K562 (cell line): ENCODE data around the gene CTSO. TPM values are rescaled to one million over a fixed set of nuclear protein-coding genes. Genes with fewer than 3 reads are reported as not detected.

Source experiments
- ATAC-seq: fragments of 200-7000 bp; cut with Tn5 transposase; 3 replicates; pipeline ENCODE4 v1.9.1; 2020; ENCODE audit warnings: moderate library complexity
- BruUV-seq: library from RNA; stranded (reverse); fragments of 400-500 nt; replicated peaks from 2 replicates; lab custom pipeline; 2021; lab: Mats Ljungman, UMichigan
- CTCF ChIA-PET: fragments of 300-600 bp; formaldehyde crosslinking; extraction: SDS; loops from one replicate; lab custom pipeline; 2021; ENCODE audit warnings: low intra/inter-chr PET ratio; lab: Yijun Ruan, JAX
- POLR2A ChIA-PET: fragments of 300-600, 350-650 bp; sonication (Branson Sonifier 250); formaldehyde crosslinking; extraction: SDS; loops from one replicate; lab custom pipeline; 2021; ENCODE audit warnings: antibody characterized with exemption, inconsistent platforms; lab: Yijun Ruan, JAX
- DNase-seq, 4 experiments: peaks; one replicate each; pipeline versions ENCODE4 v3.0.0 to v3.0.0-alpha.2; 2011 to 2018; ENCODE audit warnings: low spot score in 3 of 4, mixed read lengths in 3 of 4; ENCODE audit errors: extremely low read depth in 1 of 4
- FAIRE-seq: peaks from 2 replicates; lab custom pipeline; 2011; peaks lifted over from hg19 to GRCh38; lab: Jason Lieb, UNC
- H2AFZ ChIP-seq: 2 replicates; pipeline ENCODE4 v1.6.0; 2011; ENCODE audit warnings: low read depth, low read length, control low read depth, inconsistent platforms
- H3K27ac ChIP-seq: fragments of 200-600 bp; 3 replicates; pipeline ENCODE4 v1.8.0; 2011; ENCODE audit warnings: low read depth, mild to moderate bottlenecking, control low read depth, inconsistent platforms, low read length, moderate library complexity, mixed read lengths; ENCODE audit errors: extremely low read depth
- H3K27me3 ChIP-seq, 2 experiments: fragments of 300-600 bp in 1 of 2; 2 replicates in 1 of 2; 3 replicates in 1 of 2; pipeline versions ENCODE4 v1.6.0 to v1.8.0; 2011; ENCODE audit warnings: inconsistent platforms in 2 of 2, low read length in 2 of 2, mild to moderate bottlenecking in 1 of 2, mixed read lengths in 1 of 2, moderate library complexity in 1 of 2; ENCODE audit not compliant: control insufficient read depth in 2 of 2, insufficient read depth in 2 of 2
- H3K36me3 ChIP-seq: fragments of 300-600 bp; 3 replicates; pipeline ENCODE4 v1.8.0; 2011; ENCODE audit warnings: mild to moderate bottlenecking, low read length, inconsistent platforms; ENCODE audit not compliant: control insufficient read depth, insufficient read depth
- H3K4me1 ChIP-seq, 2 experiments: fragments of 200-600 bp in 1 of 2; replicated peaks in 1 of 2; 2 replicates in 1 of 2; 3 replicates in 1 of 2; pipeline versions ENCODE4 v1.5.1 to v1.8.0; 2011; ENCODE audit warnings: inconsistent platforms in 2 of 2, low read length in 2 of 2, mild to moderate bottlenecking in 1 of 2, mixed read lengths in 1 of 2, moderate library complexity in 1 of 2; ENCODE audit not compliant: control insufficient read depth in 2 of 2, insufficient read depth in 2 of 2
- H3K4me2 ChIP-seq: 2 replicates; pipeline ENCODE4 v1.6.1; 2011; ENCODE audit warnings: low read length, control low read depth, inconsistent platforms, mixed read lengths; ENCODE audit not compliant: insufficient read depth
- H3K4me3 ChIP-seq: fragments of 200-600 bp; sonication (generic), shearing (Covaris generic); 2 replicates; pipeline ENCODE4 v1.5.1; 2016; ENCODE audit warnings: control low read depth, inconsistent platforms
- H3K79me2 ChIP-seq: fragments of 200-600 bp; 3 replicates; pipeline ENCODE4 v1.8.0; 2011; ENCODE audit warnings: low read length, inconsistent platforms; ENCODE audit not compliant: control insufficient read depth, insufficient read depth
- H3K9ac ChIP-seq, 2 experiments: 2 replicates each; pipeline versions ENCODE4 v1.6.0 to v1.6.1; 2011; ENCODE audit warnings: low read depth in 2 of 2, low read length in 2 of 2, control low read depth in 1 of 2, inconsistent platforms in 1 of 2, mild to moderate bottlenecking in 1 of 2, mixed read lengths in 1 of 2; ENCODE audit not compliant: insufficient read depth in 1 of 2
- H3K9me1 ChIP-seq: one replicate; pipeline ENCODE4 v1.6.0; 2011; ENCODE audit warnings: inconsistent platforms, mild to moderate bottlenecking, low read length, moderate library complexity; ENCODE audit not compliant: control insufficient read depth, insufficient read depth
- H3K9me3 ChIP-seq: replicated peaks from 2 replicates; pipeline ENCODE4 v1.5.1; 2011; ENCODE audit warnings: low read depth, low read length, inconsistent platforms; ENCODE audit not compliant: control insufficient read depth, insufficient read depth
- H4K20me1 ChIP-seq: replicated peaks from 2 replicates; pipeline ENCODE4 v1.6.1; 2011; ENCODE audit warnings: low read length, inconsistent platforms, mixed read lengths; ENCODE audit not compliant: control insufficient read depth, insufficient read depth
- CAMTA2 ChIP-seq: fragments of 250-450 bp; sonication (Bioruptor Pico); conservative IDR thresholded peaks from 2 replicates; pipeline ENCODE4 v1.5.1; 2022
- DMBX1 ChIP-seq: fragments of 250-450 bp; sonication (Bioruptor Pico); IDR thresholded peaks from 2 replicates; pipeline ENCODE4 v1.8.0; 2022; ENCODE audit warnings: inconsistent platforms, mild to moderate bottlenecking, moderate library complexity, borderline replicate concordance
- ETS2 ChIP-seq: IDR thresholded peaks from 2 replicates; pipeline ENCODE4 v1.6.1; 2016; ENCODE audit warnings: borderline replicate concordance, missing genetic modification characterization, mild to moderate bottlenecking, moderate library complexity, missing compliant biosample characterization; ENCODE audit not compliant: poor library complexity, severe bottlenecking
- ETV5 ChIP-seq: sonication (generic); formaldehyde crosslinking; IDR thresholded peaks from 2 replicates; pipeline ENCODE4 v1.4.0; 2020; ENCODE audit warnings: low read depth, mild to moderate bottlenecking, missing genetic modification reagents
- MAX ChIP-seq: sonication (generic); formaldehyde crosslinking; IDR thresholded peaks from 2 replicates; pipeline ENCODE4 v1.9.0; 2022; ENCODE audit warnings: mild to moderate bottlenecking, missing genetic modification reagents
- NR4A1 ChIP-seq, 2 experiments: fragments of 250-450 bp in 1 of 2; fragments of 450-650 bp in 1 of 2; sonication (Bioruptor Pico) in 1 of 2; IDR thresholded peaks; 2 replicates each; pipeline versions ENCODE4 v1.4.0 to v1.6.1; 2016 to 2020; ENCODE audit warnings: mild to moderate bottlenecking in 2 of 2, missing compliant biosample characterization in 1 of 2, missing genetic modification characterization in 1 of 2, moderate library complexity in 1 of 2
- NRF1 ChIP-seq, 2 experiments: fragments of 450-650 bp; IDR thresholded peaks in 1 of 2; conservative IDR thresholded peaks in 1 of 2; 2 replicates each; pipeline ENCODE4 v1.6.1; 2014; ENCODE audit warnings: mild to moderate bottlenecking in 2 of 2
- PTRF ChIP-seq: fragments of 450-650 bp; IDR thresholded peaks from 2 replicates; pipeline ENCODE4 v1.6.1; 2016; ENCODE audit warnings: mild to moderate bottlenecking, missing genetic modification characterization, missing compliant biosample characterization
- U2AF1 ChIP-seq: fragments of 200-400 bp; formaldehyde crosslinking; optimal IDR thresholded peaks from 2 replicates; pipeline ENCODE3; 2017; ENCODE audit warnings: mild to moderate bottlenecking, low read depth, low read length, moderate library complexity
- ZFP1 ChIP-seq: fragments of 450-650 bp; formaldehyde crosslinking; IDR thresholded peaks from 2 replicates; pipeline ENCODE4 v1.4.0; 2020; ENCODE audit warnings: mild to moderate bottlenecking, mixed read lengths
- ZNF778 ChIP-seq: fragments of 450-650 bp; formaldehyde crosslinking; IDR thresholded peaks from 2 replicates; pipeline ENCODE4 v1.4.0; 2020; ENCODE audit warnings: mild to moderate bottlenecking, moderate library complexity
- WGBS: fragments of 100-300 bp; shearing (Covaris generic); methylation state at CpG from one replicate; pipeline ENCODE4 v1.1.6; 2016; ENCODE audit warnings: low coverage, mixed read lengths; ENCODE audit not compliant: insufficient coverage; ENCODE audit errors: missing lambda C conversion rate; 5-methylcytosine and 5-hydroxymethylcytosine counted together
- in situ Hi-C: fragments of 300-500 bp; cut with MboI; formaldehyde crosslinking; loops from 4 replicates; pipeline ENCODE4 v1.15.0; 2018; ENCODE audit warnings: inconsistent platforms, mixed read lengths
- intact Hi-C: fragments of 100-400 bp; cut with micrococcal nuclease; formaldehyde crosslinking; loops from 2 replicates; pipeline ENCODE4 v1.14.2; 2022
- polyA plus RNA-seq, 8 experiments: library from polyadenylated mRNA; depleted of rRNA in 4 of 8; stranded (reverse) in 5 of 8; unstranded in 3 of 8; fragments of >200 nt; fragmentation: Nextera tagmentation in 2 of 8; fragmentation: Illumina TruSeq in 1 of 8; extraction: Ambion mirVana in 2 of 8; extraction: Trizol in 1 of 8; gene quantifications; 2 replicates each; pipeline versions ENCODE4 v1.2.1 to v1.2.3, GENCODE V29; 2011 to 2014; ENCODE audit warnings: inconsistent platforms in 1 of 8, missing spikeins in 1 of 8
- total RNA-seq, 7 experiments: library from RNA; depleted of rRNA in 6 of 7; stranded (reverse); fragments of >200 nt in 6 of 7; fragmentation: Illumina TruSeq in 2 of 7; extraction: Trizol in 2 of 7; gene quantifications; 2 replicates each; pipeline versions ENCODE4 v1.2.1 to v1.2.3, GENCODE V29; 2011 to 2021; ENCODE audit warnings: low replicate concordance in 1 of 7
- TF ChIP-seq, protein P1 (sequence below): fragments of 250-450 bp; sonication (Bioruptor Pico); IDR thresholded peaks from 2 replicates; pipeline ENCODE4 v1.4.0; 2020; ENCODE audit warnings: mild to moderate bottlenecking, moderate library complexity

Gene CTSO
- total and polyA plus RNA-seq, 9 of the 15 experiments (the other 6 are each of a cell fraction or from before 2014, with no cell fraction given) = 0.03 to 0.07 (median 0.04) TPM; not detected in 5

- intact Hi-C loops = no loop called here
- no peak for FAIRE-seq
Observed at GRCh38 chr4:155944516-155944915, 9.2 kb downstream of the CTSO start.

More at GRCh38 chr4:155944516-155944915, 9.2 kb downstream of the CTSO start:
- DNase-seq = no peak
- Histone ChIP-seq H3K27ac (no peak overlapping the region), H3K9ac (no peak overlapping the region), H3K4me3 (no peak overlapping the region), H3K9me1 (no peaks in the 10 kb centered on the region), H3K9me3 (no peaks in the 10 kb centered on the region), H3K27me3 (no peaks in the 10 kb centered on the region), H3K36me3 (no peaks in the 10 kb centered on the region), H4K20me1 (no peaks in the 10 kb centered on the region), H3K79me2 (no peaks in the 10 kb centered on the region), H3K4me2 (no peak overlapping the region), H3K4me1 (no peaks in the 10 kb centered on the region), H2AFZ (no peak overlapping the region)
- no TSS peak for BruUV-seq
- POLR2A ChIA-PET = no interaction called here
- WGBS = 0% methylated on average over 1 of the region's 1 CpG
- no peak for TF ChIP-seq CAMTA2 (CRISPR knock-in tag)
- no peak for TF ChIP-seq DMBX1 (CRISPR knock-in tag)
- no peak for TF ChIP-seq NR4A1 (CRISPR knock-in tag; IDR thresholded peaks at IDR 0.05)
- TF ChIP-seq NR4A1 (tag; IDR thresholded peaks at IDR 0.05) = no peak
- no peak for TF ChIP-seq NRF1 (conservative IDR thresholded peaks at IDR 0.05 in 1 of 2, IDR thresholded peaks at IDR 0.05 in 1 of 2)
- no peak for TF ChIP-seq ZFP1 (CRISPR knock-in tag)
- no peak for TF ChIP-seq ZNF778 (CRISPR knock-in tag)
- TF ChIP-seq MAX (CRISPR knock-in tag) = no peak
- no peak for TF ChIP-seq ETV5 (CRISPR knock-in tag)
- no peak for TF ChIP-seq ETS2 (tag)
- no peak for TF ChIP-seq PTRF
- TF ChIP-seq, protein P1, sequence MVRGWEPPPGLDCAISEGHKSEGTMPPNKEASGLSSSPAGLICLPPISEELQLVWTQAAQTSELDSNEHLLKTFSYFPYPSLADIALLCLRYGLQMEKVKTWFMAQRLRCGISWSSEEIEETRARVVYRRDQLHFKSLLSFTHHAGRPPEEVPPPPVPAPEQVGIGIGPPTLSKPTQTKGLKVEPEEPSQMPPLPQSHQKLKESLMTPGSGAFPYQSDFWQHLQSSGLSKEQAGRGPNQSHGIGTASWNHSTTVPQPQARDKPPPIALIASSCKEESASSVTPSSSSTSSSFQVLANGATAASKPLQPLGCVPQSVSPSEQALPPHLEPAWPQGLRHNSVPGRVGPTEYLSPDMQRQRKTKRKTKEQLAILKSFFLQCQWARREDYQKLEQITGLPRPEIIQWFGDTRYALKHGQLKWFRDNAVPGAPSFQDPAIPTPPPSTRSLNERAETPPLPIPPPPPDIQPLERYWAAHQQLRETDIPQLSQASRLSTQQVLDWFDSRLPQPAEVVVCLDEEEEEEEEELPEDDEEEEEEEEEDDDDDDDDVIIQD (CRISPR knock-in tag) = no peak
- TF ChIP-seq U2AF1 = no peak
- CTCF ChIA-PET = no interaction called here
- no peak for ATAC-seq
- in situ Hi-C loops = no loop called here
